GM19238 (cell line): Measurements from ENCODE around the gene MEOX1.

Source experiments
- DNase-seq: peaks from one replicate; pipeline ENCODE4 v3.0.0; 2011; ENCODE audit warnings: low spot score; ENCODE audit not compliant: insufficient read length

Gene MEOX1

GRCh38 chr17:43680461-43680860 lies 18.7 kb upstream of the MEOX1 start:
- DNase-seq, result no peak

GRCh38 chr17:43679911-43680310 lies 18.2 kb upstream of the MEOX1 start:
- DNase-seq, result no peak

- DNase-seq, result no peak
Observed at GRCh38 chr17:43679401-43679800, 17.7 kb upstream of the MEOX1 start.

- no peak for DNase-seq
Observed at GRCh38 chr17:43676471-43676870, 14.7 kb upstream of the MEOX1 start.

- no peak for DNase-seq
Observed at GRCh38 chr17:43674394-43674793, 12.7 kb upstream of the MEOX1 start.

- peak; percentile 36 for DNase-seq
Observed at GRCh38 chr17:43673516-43674323, 12.0 kb upstream of the MEOX1 start.

- DNase-seq, result no peak
Observed at GRCh38 chr17:43671755-43672519, 10.2 kb upstream of the MEOX1 start.

GRCh38 chr17:43671031-43671692 lies 9.4 kb upstream of the MEOX1 start:
- DNase-seq, result no peak

GRCh38 chr17:43670645-43671030 lies 8.9 kb upstream of the MEOX1 start:
- DNase-seq, result no peak

GRCh38 chr17:43669971-43670644 lies 8.4 kb upstream of the MEOX1 start:
- DNase-seq, result no peak

GRCh38 chr17:43667947-43668348 lies 6.2 kb upstream of the MEOX1 start:
- DNase-seq, result no peak

- no peak for DNase-seq
Observed at GRCh38 chr17:43667506-43667905, 5.8 kb upstream of the MEOX1 start.

- DNase-seq, result no peak
Observed at GRCh38 chr17:43665937-43666236, 4.2 kb upstream of the MEOX1 start.

GRCh38 chr17:43665084-43665936 lies 3.6 kb upstream of the MEOX1 start:
- no peak for DNase-seq

GRCh38 chr17:43664096-43664495 lies 2.4 kb upstream of the MEOX1 start:
- no peak for DNase-seq

GRCh38 chr17:43663383-43663782 lies 1.7 kb upstream of the MEOX1 start:
- DNase-seq, result no peak

- no peak for DNase-seq
Observed at GRCh38 chr17:43662413-43663141, 855 bp upstream of the MEOX1 start.

GRCh38 chr17:43660816-43661493 lies 767 bp downstream of the MEOX1 start:
- DNase-seq, result no peak

- no peak for DNase-seq
Observed at GRCh38 chr17:43659823-43660617, 1.7 kb downstream of the MEOX1 start.
